RWPE2 (cell line): ENCODE data around the gene NABP2.
"Not testable (repeated sequence)": the region's sequence is repeated elsewhere in the genome, so short reads cannot be mapped to it uniquely, and the experiment has no call there.

Source experiments
- ATAC-seq: fragments of 200-7000 bp; cut with Tn5 transposase; 3 replicates; pipeline ENCODE4 v1.9.1; 2021; ENCODE audit warnings: low read depth
- DNase-seq: peaks from one replicate; pipeline ENCODE4 v3.0.0-alpha.2; 2020; ENCODE audit warnings: low spot score
- H3K27ac ChIP-seq: fragments of 450-650 bp; 2 replicates; pipeline ENCODE4 v1.5.1; 2017; ENCODE audit warnings: mild to moderate bottlenecking; ENCODE audit not compliant: poor library complexity, severe bottlenecking
- H3K27me3 ChIP-seq: fragments of 250-450 bp; sonication (Bioruptor Pico); 2 replicates; pipeline ENCODE4 v1.5.1; 2021; ENCODE audit warnings: mild to moderate bottlenecking, moderate library complexity; ENCODE audit not compliant: insufficient read depth, poor library complexity, severe bottlenecking
- H3K36me3 ChIP-seq: fragments of 250-450 bp; sonication (Bioruptor Pico); 2 replicates; pipeline ENCODE4 v1.5.1; 2020; ENCODE audit warnings: low read depth, mild to moderate bottlenecking, moderate library complexity
- H3K4me1 ChIP-seq: fragments of 250-450 bp; sonication (Bioruptor Pico); 2 replicates; pipeline ENCODE4 v1.5.1; 2021; ENCODE audit warnings: mild to moderate bottlenecking, moderate library complexity; ENCODE audit not compliant: insufficient read depth, poor library complexity, severe bottlenecking
- H3K4me3 ChIP-seq: fragments of 250-450 bp; sonication (Bioruptor Pico); 2 replicates; pipeline ENCODE4 v1.5.1; 2021; ENCODE audit warnings: mild to moderate bottlenecking, moderate library complexity; ENCODE audit not compliant: severe bottlenecking
- H3K9me3 ChIP-seq: fragments of 250-450 bp; sonication (Bioruptor Pico); 2 replicates; pipeline ENCODE4 v1.5.1; 2021; ENCODE audit warnings: mild to moderate bottlenecking, moderate library complexity; ENCODE audit not compliant: severe bottlenecking
- CTCF ChIP-seq: fragments of 450-650 bp; IDR thresholded peaks from one replicate; pipeline ENCODE4 v1.5.1; 2017; ENCODE audit warnings: mild to moderate bottlenecking, moderate library complexity; ENCODE audit not compliant: poor library complexity, severe bottlenecking

The NABP2 gene

DNA sequence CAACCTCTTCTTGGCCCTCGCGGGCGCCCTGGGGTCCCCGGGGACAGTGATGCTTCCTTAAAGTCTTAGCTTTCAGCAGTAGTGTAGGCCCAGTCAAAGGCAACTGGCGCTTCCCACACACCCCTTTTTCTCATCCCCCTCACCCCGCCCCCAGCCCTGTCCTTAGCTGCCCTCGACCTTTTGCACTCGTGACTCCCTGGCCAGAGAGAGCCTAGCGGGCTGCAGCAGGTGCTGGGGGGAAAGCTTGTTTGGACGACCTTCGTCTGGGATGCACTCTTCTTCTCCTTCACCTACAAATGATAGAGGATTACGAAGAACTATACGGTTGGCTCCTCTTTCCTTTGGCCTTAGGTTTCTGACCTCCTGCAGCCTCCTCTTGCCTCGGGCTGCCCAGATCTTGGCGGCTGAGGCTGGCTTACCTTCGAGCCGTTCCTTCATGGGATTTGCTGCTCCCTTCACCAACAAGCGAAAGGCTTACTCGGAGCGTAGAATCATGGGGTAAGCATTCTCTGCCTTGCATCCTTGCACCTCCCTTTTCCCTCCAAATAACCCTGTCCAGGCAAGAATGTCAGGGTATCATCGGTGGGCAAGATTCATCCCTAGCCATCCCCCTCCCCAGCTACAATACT, 43.4 kb downstream of the NABP2 start:
- DNase-seq (no peak), ATAC-seq (no peak)
- H3K9me3 ChIP-seq, result no peaks in the 10 kb centered on the region
- peak overlapping the region; percentile 65 for H3K4me3 ChIP-seq
- peak overlapping the region; percentile 46 for H3K27ac ChIP-seq
- H3K36me3 ChIP-seq, result peaks cover 14% of the 10 kb centered on the region
- no peak for TF ChIP-seq CTCF
- peaks cover 4% of the 10 kb centered on the region for H3K4me1 ChIP-seq
- H3K27me3 ChIP-seq, result no peaks in the 10 kb centered on the region

DNA sequence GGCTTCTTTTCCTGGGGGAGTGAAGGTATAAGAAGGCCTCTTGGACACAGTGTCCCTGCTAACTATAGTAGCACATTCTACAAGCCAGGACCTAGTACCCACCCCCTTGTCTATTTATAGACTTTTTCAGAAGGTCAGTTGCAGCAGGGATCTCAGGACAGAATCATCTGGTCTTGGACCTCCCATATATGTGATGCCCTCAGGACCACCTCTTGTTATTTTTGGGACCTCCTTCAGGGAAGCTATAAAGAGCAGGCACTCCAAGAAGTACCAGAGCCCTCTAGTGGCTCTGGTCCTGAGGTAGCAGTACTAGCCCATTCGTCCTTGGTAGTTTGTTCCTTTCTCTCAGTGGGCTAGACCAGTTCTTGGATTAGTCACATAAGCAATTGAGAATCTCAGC, 46.9 kb downstream of the NABP2 start:
- TF ChIP-seq CTCF, result peak; percentile 58
- Histone ChIP-seq H3K4me1 (no peaks in the 10 kb centered on the region), H3K36me3 (peaks cover 46% of the 10 kb centered on the region), H3K27me3 (no peaks in the 10 kb centered on the region), H3K4me3 (no peak overlapping the region), H3K9me3 (no peaks in the 10 kb centered on the region), H3K27ac (no peak overlapping the region)
- ATAC-seq (peak; percentile 40; the same call in 1 of the 3 replicates), DNase-seq (no peak)

DNA sequence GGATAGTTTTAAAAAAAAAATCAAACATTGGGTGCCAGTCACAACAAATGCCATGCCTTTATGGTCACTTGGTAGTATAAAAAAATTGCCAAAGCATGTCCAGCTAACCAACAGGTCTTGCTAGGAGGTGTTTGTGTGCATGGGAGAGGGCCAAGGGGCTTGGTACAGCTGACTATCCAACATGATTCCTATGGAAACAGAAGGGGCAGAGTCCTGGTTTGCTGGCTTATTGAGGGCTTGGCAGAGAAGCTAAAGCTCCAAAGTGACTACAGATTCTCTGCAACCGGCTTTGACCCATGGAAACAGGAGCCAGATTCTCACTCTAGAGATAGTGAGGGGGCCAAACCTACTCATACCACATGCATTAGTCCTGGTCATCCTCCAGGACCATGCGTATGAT, 48.3 kb downstream of the NABP2 start:
- not testable (repeated sequence) for H3K27ac ChIP-seq, H3K27me3 ChIP-seq, H3K9me3 ChIP-seq, H3K4me1 ChIP-seq, DNase-seq, ATAC-seq, H3K4me3 ChIP-seq
- peaks cover 60% of the 10 kb centered on the region for H3K36me3 ChIP-seq

- H3K36me3 ChIP-seq, result peaks cover 79% of the 10 kb centered on the region
- H3K9me3 ChIP-seq, result no peaks in the 10 kb centered on the region
- H3K4me1 ChIP-seq, result no peaks in the 10 kb centered on the region
- no peaks in the 10 kb centered on the region for H3K27me3 ChIP-seq
- DNase-seq (no peak), ATAC-seq (no peak)
- no peak overlapping the region for H3K4me3 ChIP-seq
- H3K27ac ChIP-seq, result no peak overlapping the region
- TF ChIP-seq CTCF, result no peak
Measured at GRCh38 chr12:56274299-56274698, 50.2 kb downstream of the NABP2 start.

GRCh38 chr12:56278905-56279304, 54.8 kb downstream of the NABP2 start:
- TF ChIP-seq CTCF, result no peak
- ATAC-seq (no peak), DNase-seq (no peak)
- Histone ChIP-seq H3K9me3 (peaks cover 2% of the 10 kb centered on the region), H3K27ac (no peak overlapping the region), H3K36me3 (peaks cover 97% of the 10 kb centered on the region), H3K4me3 (no peak overlapping the region), H3K4me1 (no peaks in the 10 kb centered on the region), H3K27me3 (no peaks in the 10 kb centered on the region)
